GM12878 (cell line): ENCODE data around the gene DPRX. TPM values are rescaled to one million over a fixed set of nuclear protein-coding genes. Genes with fewer than 3 reads are reported as not detected.

ENCODE experiments used
- ATAC-seq: fragments of 200-7000 bp; cut with Tn5 transposase; 3 replicates; pipeline ENCODE4 v1.9.1; 2020; ENCODE audit warnings: mild to moderate bottlenecking, moderate library complexity
- BruUV-seq: library from RNA; stranded (reverse); fragments of 400-500 nt; replicated peaks from 2 replicates; lab custom pipeline; 2021; lab: Mats Ljungman, UMichigan
- CTCF ChIA-PET: fragments of 300-600 bp; sonication (Branson Sonifier 250); formaldehyde crosslinking; extraction: SDS; loops from one replicate; lab custom pipeline; 2021; ENCODE audit warnings: inconsistent platforms; lab: Yijun Ruan, JAX
- POLR2A ChIA-PET: fragments of 350-600 bp; formaldehyde crosslinking; extraction: SDS; loops from one replicate; lab custom pipeline; 2021; ENCODE audit warnings: inconsistent platforms; lab: Charles Lee
- RAD21 ChIA-PET: fragments of 300-600 bp; sonication (Branson Sonifier 250); formaldehyde crosslinking; loops from one replicate; lab custom pipeline; 2023; ENCODE audit warnings: antibody characterized with exemption; ENCODE audit not compliant: unreplicated experiment; lab: Charles Lee
- SMC1A ChIA-PET: fragments of 300-600 bp; sonication (Branson Sonifier 250); formaldehyde crosslinking; loops from one replicate; lab custom pipeline; 2023; ENCODE audit not compliant: unreplicated experiment, uncharacterized antibody; lab: Charles Lee
- DNase-seq: peaks from one replicate; pipeline ENCODE4 v3.0.0-alpha.2; 2011; ENCODE audit warnings: low read depth, low spot score
- FAIRE-seq: peaks from 3 replicates; lab custom pipeline; 2011; peaks lifted over from hg19 to GRCh38; lab: Jason Lieb, UNC
- H2AFZ ChIP-seq: 2 replicates; pipeline ENCODE4 v1.6.0; 2011; ENCODE audit warnings: low read depth, low read length, control low read depth; ENCODE audit not compliant: control insufficient read depth
- H3K27ac ChIP-seq: 2 replicates; pipeline ENCODE4 v1.5.1; 2011; ENCODE audit warnings: control low read depth; ENCODE audit not compliant: control insufficient read depth, insufficient read depth
- H3K27me3 ChIP-seq, 2 experiments: replicated peaks in 1 of 2; 2 replicates each; pipeline versions ENCODE4 v1.6.0 to v1.6.1; 2011; ENCODE audit warnings: low read length in 1 of 2; ENCODE audit not compliant: control insufficient read depth in 2 of 2, insufficient read depth in 2 of 2
- H3K36me3 ChIP-seq, 2 experiments: 2 replicates each; pipeline ENCODE4 v1.5.1; 2011; ENCODE audit warnings: low read length in 1 of 2; ENCODE audit not compliant: control insufficient read depth in 2 of 2, insufficient read depth in 2 of 2
- H3K4me1 ChIP-seq: 2 replicates; pipeline ENCODE4 v1.6.1; 2011; ENCODE audit warnings: mild to moderate bottlenecking, low read length, moderate library complexity, mixed read lengths; ENCODE audit not compliant: control insufficient read depth, insufficient read depth
- H3K4me2 ChIP-seq: 2 replicates; pipeline ENCODE4 v1.6.0; 2011; ENCODE audit warnings: control low read depth; ENCODE audit not compliant: control insufficient read depth, insufficient read depth
- H3K4me3 ChIP-seq: fragments of 200-600 bp; sonication (generic); 2 replicates; pipeline ENCODE4 v1.5.1; 2016
- H3K79me2 ChIP-seq: 2 replicates; pipeline ENCODE4 v1.6.0; 2011; ENCODE audit warnings: low read length; ENCODE audit not compliant: control insufficient read depth, insufficient read depth
- H3K9ac ChIP-seq: 2 replicates; pipeline ENCODE4 v1.8.0; 2011; ENCODE audit warnings: low read length, control low read depth, mixed read lengths; ENCODE audit not compliant: control insufficient read depth, insufficient read depth
- H3K9me3 ChIP-seq: replicated peaks from 3 replicates; pipeline ENCODE4 v1.5.1; 2011; ENCODE audit warnings: mild to moderate bottlenecking, low read length; ENCODE audit not compliant: control insufficient read depth, insufficient read depth
- H4K20me1 ChIP-seq: 2 replicates; pipeline ENCODE4 v1.6.0; 2011; ENCODE audit not compliant: control insufficient read depth, insufficient read depth
- CEBPB ChIP-seq, 2 experiments: fragments of 150-350 bp in 1 of 2; IDR thresholded peaks; 2 replicates each; pipeline ENCODE4 v1.6.1; 2012 to 2014; ENCODE audit warnings: low read depth in 2 of 2, low read length in 2 of 2, borderline replicate concordance in 1 of 2, inconsistent platforms in 1 of 2
- CHD2 ChIP-seq: IDR thresholded peaks from 2 replicates; pipeline ENCODE4 v1.6.1; 2011; ENCODE audit warnings: low read depth, low read length, improper control_type of control experiment, borderline replicate concordance
- CTCF ChIP-seq, 3 experiments: IDR thresholded peaks in 2 of 3; conservative IDR thresholded peaks in 1 of 3; 2 replicates each; pipeline ENCODE4 v1.5.1; 2011; ENCODE audit warnings: low read depth in 3 of 3, low read length in 3 of 3, mild to moderate bottlenecking in 3 of 3, control low read depth in 2 of 3, moderate library complexity in 2 of 3, inconsistent platforms in 1 of 3, mixed read lengths in 1 of 3; ENCODE audit not compliant: control insufficient read depth in 2 of 3, insufficient read depth in 1 of 3; ENCODE audit errors: extremely low read depth in 1 of 3
- GABPA ChIP-seq: IDR thresholded peaks from 2 replicates; pipeline ENCODE4 v1.6.1; 2014; ENCODE audit warnings: antibody characterized with exemption, low read depth, mild to moderate bottlenecking, inconsistent platforms
- RCOR1 ChIP-seq: conservative IDR thresholded peaks from 2 replicates; pipeline ENCODE4 v1.6.1; 2012; ENCODE audit warnings: low read depth, low read length, improper control_type of control experiment
- SP1 ChIP-seq: IDR thresholded peaks from one replicate; pipeline ENCODE4 v1.6.1; 2011; ENCODE audit warnings: low read depth, low read length
- WGBS: methylation state at CpG from one replicate; pipeline ENCODE4 v1.1.6; 2016; ENCODE audit warnings: low lambda C conversion rate; ENCODE audit not compliant: insufficient replicate concordance, insufficient coverage; ENCODE audit errors: missing lambda C conversion rate; 5-methylcytosine and 5-hydroxymethylcytosine counted together
- in situ Hi-C: fragments of 300-500 bp; cut with MboI; formaldehyde crosslinking; loops from 9 replicates; pipeline ENCODE4 v1.14.3; 2018; ENCODE audit warnings: mixed read lengths
- intact Hi-C: fragments of 100-400 bp; cut with micrococcal nuclease; formaldehyde crosslinking; loops from one replicate; pipeline ENCODE4 v1.14.2; 2022; ENCODE audit not compliant: unreplicated experiment
- polyA plus RNA-seq, 11 experiments: library from polyadenylated mRNA; depleted of rRNA in 4 of 11; unstranded in 6 of 11; stranded (reverse) in 5 of 11; fragments of >200 nt; fragmentation: Nextera tagmentation in 4 of 11; fragmentation: Illumina TruSeq in 1 of 11; extraction: Ambion mirVana in 4 of 11; extraction: Trizol in 1 of 11; gene quantifications; 1 replicate in 1 of 11; 2 replicates in 10 of 11; pipeline versions ENCODE4 v1.2.1 to v1.2.3, GENCODE V29; 2011 to 2016; ENCODE audit warnings: inconsistent platforms in 2 of 11, missing spikeins in 2 of 11, low read depth in 1 of 11
- total RNA-seq, 4 experiments: library from RNA; depleted of rRNA in 3 of 4; stranded (reverse); fragments of >200 nt in 3 of 4; fragmentation: Illumina TruSeq in 1 of 4; extraction: Trizol in 1 of 4; gene quantifications; 2 replicates each; pipeline versions ENCODE4 v1.2.1 to v1.2.3, GENCODE V29; 2013 to 2021
- TF ChIP-seq, protein P1 (sequence below): IDR thresholded peaks from 2 replicates; pipeline ENCODE4 v1.6.1; 2011; ENCODE audit warnings: mild to moderate bottlenecking, low read depth, low read length, moderate library complexity; ENCODE audit not compliant: insufficient replicate concordance
- TF ChIP-seq, protein P2 (sequence below): fragments of 450-650 bp; IDR thresholded peaks from 2 replicates; pipeline ENCODE4 v1.6.1; 2016; ENCODE audit warnings: mild to moderate bottlenecking

DPRX gene
- total and polyA plus RNA-seq, 10 of the 15 experiments (the other 5 are each of a cell fraction or from before 2014, with no cell fraction given): not detected

DNA sequence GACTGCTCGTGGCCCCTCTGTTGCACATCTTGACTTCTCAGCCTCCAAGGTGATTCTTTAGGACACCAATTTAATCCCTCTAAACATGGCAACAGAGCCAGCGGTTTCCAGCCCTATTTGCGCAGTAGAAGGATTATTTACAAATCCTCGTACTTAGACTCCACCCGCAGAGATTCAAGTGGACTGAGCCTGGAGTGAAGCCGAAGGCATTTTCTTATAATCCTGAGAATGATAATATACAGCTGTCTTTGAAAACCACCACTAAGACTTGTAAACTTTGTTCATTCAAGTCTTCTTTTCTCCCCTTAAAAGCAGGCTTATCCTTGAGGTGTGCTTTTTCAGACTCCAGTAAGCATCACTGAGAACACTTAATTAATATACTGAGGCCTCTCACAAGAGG, 4.8 kb upstream of the DPRX start:
- WGBS: 27% methylated on average over 6 of the region's 6 CpGs
- Histone ChIP-seq H3K27me3 (no peaks in the 10 kb centered on the region), H3K4me3 (no peak overlapping the region), H3K9ac (no peak overlapping the region), H3K36me3 (no peaks in the 10 kb centered on the region), H3K79me2 (no peaks in the 10 kb centered on the region), H3K27ac (no peak overlapping the region), H3K4me2 (no peak overlapping the region), H4K20me1 (no peaks in the 10 kb centered on the region), H2AFZ (no peak overlapping the region), H3K4me1 (no peaks in the 10 kb centered on the region), H3K9me3 (no peaks in the 10 kb centered on the region; the same call in 2 of the 3 replicates)
- TF ChIP-seq SP1 (no peak), CHD2 (no peak), CTCF (IDR thresholded peaks at IDR 0.05 in 2 of 3, conservative IDR thresholded peaks at IDR 0.05 in 1 of 3; ENCODE audit: control insufficient read depth in 2 of 3, extremely low read depth in 1 of 3, insufficient read depth in 1 of 3, low read depth in 3 of 3, low read length in 3 of 3) (no peak), RCOR1 (no peak), CEBPB (IDR thresholded peaks at IDR 0.05; ENCODE audit: borderline replicate concordance in 1 of 2, low read depth in 2 of 2, low read length in 2 of 2) (no peak), GABPA (no peak)
- TF ChIP-seq, protein P1, sequence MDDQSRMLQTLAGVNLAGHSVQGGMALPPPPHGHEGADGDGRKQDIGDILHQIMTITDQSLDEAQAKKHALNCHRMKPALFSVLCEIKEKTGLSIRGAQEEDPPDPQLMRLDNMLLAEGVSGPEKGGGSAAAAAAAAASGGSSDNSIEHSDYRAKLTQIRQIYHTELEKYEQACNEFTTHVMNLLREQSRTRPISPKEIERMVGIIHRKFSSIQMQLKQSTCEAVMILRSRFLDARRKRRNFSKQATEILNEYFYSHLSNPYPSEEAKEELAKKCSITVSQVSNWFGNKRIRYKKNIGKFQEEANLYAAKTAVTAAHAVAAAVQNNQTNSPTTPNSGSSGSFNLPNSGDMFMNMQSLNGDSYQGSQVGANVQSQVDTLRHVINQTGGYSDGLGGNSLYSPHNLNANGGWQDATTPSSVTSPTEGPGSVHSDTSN: no peak
- TF ChIP-seq, protein P2, sequence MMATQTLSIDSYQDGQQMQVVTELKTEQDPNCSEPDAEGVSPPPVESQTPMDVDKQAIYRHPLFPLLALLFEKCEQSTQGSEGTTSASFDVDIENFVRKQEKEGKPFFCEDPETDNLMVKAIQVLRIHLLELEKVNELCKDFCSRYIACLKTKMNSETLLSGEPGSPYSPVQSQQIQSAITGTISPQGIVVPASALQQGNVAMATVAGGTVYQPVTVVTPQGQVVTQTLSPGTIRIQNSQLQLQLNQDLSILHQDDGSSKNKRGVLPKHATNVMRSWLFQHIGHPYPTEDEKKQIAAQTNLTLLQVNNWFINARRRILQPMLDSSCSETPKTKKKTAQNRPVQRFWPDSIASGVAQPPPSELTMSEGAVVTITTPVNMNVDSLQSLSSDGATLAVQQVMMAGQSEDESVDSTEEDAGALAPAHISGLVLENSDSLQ: no peak
- BruUV-seq: no TSS peak
- SMC1A ChIA-PET: no interaction called here
- in situ Hi-C loops: no loop called here
- FAIRE-seq (no peak), ATAC-seq (no peak), DNase-seq (no peak)
- CTCF ChIA-PET: no interaction called here
- RAD21 ChIA-PET: no interaction called here
- POLR2A ChIA-PET: no interaction called here
- intact Hi-C loops: no loop called here
